ENCODE results near the gene ZNF646.

The ZNF646 gene

DNA sequence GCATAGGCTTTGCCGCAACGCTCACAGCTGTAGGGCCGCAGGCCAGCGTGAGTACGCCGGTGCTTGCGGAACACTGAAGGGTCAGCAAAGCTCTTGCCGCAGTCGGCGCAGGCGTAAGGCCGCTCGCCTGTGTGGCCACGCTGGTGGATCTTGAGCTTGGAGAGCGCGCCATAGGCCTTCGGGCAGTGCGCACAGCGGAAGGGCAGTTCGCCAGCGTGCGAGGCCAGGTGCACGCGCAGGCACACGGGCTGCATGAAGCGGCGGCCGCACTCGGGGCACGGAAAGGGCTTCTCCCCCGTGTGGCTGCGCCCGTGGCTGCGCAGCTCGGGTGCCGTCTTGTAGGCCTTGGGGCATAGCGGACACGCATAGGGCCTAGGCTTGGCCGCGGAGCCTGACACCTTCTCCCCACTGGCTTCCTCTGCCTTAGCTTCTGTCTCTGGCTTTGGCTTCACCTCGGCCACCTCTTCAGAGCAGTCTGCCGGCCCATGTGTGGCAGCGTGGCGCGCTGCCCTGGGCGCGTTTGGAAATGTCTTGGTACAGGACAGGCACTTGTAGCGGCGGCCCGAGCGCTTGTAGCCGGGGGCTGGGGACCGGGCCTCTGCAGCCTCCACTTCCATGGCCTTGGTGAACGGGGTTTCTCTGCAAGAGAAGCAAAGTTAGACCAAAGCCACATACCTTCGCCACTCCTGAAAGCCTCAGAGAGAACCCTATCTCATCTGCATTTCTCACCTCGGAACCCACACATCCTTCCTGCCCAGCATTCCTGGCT lies 10.2 kb upstream of the ZNF646 start:
- no peak for FAIRE-seq

DNA sequence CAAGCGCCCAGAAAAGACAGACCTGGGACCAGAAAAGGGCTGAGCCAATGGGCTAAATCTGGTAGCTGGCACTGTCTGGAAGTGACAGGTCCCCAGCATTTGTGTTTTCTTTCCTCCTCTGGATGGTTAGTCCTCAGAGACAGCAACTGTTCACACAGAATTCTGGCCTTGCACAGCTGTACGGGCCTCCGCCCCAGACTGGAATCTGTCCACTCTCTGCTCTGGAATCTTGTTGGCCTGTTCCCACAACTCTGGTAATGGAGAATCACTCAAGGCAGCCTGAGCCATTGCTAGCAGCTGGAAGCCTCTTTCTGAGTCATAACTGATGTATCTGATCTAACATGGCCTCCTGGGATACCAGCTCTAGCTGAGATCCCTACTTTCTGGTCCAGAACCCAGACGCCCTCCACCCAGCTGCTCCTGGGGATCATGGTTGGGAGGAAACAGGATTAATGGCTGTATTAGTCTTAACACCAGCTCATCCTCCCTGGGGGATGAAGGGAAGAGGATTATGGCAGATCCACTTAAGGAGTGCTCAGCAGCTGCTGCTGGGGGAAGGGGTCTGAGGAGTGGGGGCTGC lies 9.2 kb upstream of the ZNF646 start:
- no peak for FAIRE-seq

DNA sequence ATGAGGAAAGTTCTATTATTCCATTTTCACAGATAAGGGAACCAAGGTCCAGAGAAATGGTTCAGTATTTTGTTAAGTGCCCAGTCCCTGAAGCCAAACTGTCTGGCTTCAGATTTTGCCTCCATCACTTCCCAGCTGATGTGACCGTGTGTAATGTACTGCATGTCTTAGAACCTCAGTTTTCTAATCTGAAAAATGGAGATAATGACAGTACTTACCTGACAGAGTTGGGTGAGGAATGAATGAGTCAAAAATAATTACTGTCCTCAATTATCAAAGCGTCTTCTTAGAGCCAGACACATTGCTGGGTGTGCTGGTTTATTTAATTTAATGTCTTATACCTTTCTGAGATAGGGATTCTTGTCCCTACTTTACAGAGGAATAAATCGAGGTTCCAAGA lies 6.9 kb upstream of the ZNF646 start:
- FAIRE-seq = no peak

DNA sequence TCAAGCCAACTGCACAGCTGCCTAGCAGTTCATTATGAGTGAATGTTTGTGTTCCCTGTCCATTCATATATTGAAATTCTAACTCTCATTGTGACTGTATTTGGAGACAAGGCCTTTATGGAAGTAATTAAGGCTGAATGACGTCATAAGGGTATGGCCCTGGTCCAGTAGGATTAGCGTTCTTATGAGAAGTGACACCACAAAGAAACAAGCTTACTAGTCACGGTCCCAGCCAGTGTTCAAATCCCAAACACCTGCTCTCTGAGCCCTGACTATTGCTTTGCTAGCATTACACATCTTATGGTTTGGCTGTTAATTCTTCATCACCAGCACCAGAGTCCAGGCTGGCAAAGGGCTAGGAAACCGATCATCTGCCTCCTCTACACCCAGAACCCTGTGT lies 2.4 kb upstream of the ZNF646 start:
- no peak for FAIRE-seq

DNA sequence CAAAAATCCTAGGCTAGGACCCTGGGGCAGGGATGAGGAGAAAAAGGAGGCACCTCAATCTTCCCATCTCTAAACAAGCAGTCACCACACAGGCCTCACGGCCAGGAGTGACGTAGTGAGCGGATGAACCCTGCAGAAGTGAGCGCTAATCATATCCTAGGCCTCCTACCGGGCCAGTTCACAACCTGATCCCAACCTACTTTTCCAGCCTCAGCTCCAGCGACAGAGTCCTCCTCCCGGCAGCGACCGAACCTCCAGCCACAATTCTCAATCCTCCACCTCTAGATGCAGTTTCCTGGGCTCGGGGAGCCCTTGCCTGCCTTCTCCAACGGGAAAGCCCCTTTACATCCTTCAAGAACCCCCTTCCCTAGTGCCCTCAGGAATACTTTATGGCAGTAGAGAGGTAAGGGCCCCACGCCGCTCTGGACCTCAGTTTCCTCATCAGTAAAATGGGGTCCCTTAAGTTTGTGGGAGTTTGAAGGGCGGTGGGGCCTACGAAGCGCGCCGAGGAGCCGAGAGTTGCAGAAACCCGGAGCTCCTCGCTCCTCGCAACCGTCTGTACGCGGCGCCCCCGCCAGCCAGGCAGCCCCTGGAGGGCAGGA lies 1.6 kb upstream of the ZNF646 start:
- FAIRE-seq = no peak

DNA sequence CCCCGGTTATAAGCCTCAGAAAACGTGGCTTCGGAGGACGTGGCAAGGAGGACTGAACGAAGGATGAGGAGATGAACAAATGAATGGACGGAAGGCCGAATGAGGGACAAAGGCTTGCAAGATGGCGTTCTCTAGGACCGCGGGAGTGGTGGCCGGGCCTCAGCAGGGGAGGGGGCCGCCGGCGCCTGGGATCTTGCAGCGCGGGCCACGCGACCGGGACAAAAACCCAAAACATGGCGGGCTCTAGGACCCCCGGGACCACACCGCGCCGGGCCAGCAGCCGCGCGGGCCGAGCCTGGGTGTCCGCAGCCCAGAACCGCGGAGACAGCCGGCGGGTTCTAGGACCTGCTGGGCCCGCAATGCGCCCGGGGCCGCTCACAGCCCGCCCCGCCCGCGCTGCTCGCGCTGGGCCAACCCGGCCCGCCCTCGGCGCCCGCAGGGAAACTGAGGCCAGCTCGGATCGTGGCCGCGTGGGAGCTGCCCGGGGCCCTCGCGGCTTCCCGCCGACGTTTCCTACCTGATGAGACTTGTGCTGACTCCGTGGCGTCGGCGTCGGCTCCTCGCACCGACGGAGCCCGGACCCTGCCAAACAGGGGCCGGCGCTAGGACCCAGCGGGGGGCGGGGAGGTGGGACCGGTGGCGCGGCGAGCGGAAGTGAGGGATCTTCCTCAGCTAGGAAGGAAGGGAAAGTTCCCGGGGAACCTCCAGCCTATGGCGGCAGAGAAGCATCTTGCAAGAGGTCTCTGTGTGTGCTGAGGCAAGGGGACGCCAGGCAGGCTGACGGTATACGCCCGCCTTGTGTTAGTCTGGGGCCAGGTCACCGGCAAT lies 866 bp upstream of the ZNF646 start:
- FAIRE-seq = no peak

DNA sequence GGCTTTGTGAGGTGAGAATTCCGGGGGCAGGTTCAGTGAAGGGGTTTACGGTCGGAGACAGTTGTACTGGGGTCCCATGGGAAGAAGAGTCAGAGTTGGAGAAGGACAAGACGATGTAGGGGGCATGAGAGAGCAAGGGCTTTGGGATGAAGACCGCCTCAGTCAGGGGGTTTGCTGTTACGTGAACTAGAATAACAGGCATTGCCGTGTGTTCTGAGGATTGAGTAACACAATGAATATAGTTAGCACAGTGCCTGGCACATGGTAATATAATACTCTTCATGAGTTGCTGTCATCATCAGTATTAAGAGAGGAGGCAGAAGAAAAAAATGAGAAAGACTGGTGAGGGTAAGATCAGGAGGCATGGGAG lies 577 bp downstream of the ZNF646 start:
- FAIRE-seq = no peak

DNA sequence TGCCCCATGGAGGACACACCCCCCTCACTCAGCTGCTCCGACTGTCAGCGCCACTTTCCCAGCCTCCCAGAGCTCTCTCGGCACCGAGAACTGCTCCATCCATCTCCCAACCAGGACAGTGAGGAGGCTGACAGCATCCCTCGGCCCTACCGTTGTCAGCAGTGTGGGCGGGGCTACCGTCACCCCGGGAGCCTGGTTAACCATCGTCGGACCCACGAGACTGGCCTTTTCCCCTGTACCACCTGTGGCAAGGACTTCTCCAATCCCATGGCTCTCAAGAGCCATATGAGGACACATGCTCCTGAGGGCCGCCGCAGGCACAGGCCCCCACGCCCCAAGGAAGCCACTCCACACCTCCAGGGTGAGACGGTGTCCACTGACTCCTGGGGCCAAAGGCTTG lies 2.1 kb downstream of the ZNF646 start:
- FAIRE-seq = no peak

DNA sequence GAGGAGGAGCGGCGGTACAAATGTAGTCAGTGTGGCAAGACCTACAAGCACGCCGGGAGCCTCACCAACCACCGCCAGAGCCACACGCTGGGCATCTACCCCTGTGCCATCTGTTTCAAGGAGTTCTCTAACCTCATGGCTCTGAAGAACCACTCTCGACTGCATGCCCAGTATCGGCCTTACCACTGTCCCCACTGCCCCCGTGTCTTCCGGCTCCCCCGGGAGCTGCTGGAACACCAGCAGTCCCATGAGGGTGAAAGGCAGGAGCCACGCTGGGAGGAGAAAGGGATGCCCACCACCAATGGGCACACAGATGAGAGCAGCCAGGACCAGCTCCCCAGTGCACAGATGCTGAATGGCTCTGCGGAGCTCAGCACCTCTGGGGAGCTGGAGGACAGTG lies 2.8 kb downstream of the ZNF646 start:
- FAIRE-seq = no peak

DNA sequence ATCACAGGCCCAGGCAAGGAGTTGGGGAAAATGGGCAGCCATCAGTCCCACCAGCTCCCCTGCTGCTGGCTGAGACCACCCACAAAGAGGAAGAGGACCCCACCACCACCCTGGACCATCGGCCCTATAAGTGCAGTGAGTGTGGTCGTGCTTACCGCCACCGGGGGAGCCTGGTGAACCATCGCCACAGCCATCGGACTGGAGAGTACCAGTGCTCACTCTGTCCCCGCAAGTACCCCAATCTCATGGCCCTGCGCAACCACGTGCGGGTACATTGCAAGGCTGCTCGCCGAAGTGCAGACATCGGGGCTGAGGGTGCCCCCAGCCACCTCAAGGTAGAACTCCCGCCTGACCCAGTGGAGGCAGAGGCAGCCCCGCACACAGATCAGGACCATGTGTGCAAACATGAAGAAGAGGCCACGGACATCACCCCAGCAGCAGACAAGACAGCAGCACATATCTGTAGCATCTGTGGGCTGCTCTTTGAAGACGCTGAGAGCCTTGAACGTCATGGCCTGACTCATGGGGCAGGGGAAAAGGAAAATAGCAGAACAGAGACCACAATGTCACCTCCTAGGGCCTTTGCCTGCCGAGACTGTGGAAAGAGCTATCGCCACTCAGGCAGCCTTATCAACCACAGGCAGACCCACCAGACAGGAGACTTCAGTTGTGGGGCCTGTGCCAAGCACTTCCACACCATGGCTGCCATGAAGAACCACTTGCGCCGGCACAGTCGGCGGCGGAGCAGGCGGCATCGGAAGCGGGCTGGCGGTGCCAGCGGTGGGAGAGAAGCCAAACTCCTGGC lies 3.6 kb downstream of the ZNF646 start:
- FAIRE-seq = no peak

DNA sequence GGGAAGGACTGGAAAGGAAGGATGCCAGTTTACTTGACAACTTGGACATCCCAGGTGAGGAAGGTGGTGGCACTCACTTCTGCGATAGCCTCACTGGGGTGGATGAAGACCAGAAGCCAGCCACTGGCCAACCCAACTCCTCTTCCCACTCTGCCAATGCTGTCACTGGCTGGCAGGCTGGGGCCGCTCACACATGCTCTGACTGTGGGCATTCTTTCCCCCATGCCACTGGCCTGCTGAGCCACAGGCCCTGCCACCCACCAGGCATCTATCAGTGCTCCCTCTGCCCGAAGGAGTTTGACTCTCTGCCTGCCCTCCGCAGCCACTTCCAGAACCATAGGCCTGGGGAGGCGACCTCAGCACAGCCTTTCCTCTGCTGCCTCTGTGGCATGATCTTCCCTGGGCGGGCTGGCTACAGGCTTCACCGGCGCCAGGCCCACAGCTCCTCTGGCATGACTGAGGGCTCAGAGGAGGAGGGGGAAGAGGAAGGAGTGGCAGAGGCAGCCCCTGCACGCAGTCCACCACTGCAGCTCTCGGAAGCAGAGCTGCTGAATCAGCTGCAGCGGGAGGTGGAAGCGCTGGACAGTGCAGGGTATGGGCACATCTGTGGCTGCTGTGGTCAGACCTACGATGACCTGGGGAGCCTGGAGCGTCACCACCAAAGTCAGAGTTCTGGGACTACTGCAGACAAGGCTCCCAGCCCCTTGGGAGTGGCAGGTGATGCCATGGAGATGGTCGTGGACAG lies 4.5 kb downstream of the ZNF646 start:
- no peak for FAIRE-seq

DNA sequence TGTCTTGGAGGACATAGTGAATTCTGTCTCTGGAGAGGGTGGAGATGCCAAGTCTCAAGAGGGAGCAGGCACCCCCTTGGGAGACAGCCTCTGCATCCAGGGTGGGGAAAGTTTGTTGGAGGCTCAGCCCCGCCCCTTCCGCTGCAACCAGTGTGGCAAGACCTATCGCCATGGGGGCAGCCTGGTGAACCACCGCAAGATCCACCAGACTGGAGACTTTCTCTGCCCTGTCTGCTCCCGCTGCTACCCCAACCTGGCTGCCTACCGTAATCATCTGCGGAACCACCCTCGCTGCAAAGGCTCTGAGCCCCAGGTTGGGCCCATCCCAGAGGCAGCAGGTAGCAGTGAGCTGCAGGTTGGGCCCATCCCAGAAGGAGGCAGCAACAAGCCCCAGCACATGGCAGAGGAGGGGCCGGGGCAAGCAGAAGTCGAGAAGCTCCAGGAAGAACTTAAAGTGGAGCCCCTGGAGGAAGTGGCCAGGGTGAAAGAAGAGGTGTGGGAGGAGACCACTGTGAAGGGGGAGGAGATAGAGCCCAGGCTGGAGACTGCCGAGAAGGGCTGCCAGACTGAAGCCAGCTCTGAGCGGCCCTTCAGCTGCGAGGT lies 5.2 kb downstream of the ZNF646 start:
- no peak for FAIRE-seq

DNA sequence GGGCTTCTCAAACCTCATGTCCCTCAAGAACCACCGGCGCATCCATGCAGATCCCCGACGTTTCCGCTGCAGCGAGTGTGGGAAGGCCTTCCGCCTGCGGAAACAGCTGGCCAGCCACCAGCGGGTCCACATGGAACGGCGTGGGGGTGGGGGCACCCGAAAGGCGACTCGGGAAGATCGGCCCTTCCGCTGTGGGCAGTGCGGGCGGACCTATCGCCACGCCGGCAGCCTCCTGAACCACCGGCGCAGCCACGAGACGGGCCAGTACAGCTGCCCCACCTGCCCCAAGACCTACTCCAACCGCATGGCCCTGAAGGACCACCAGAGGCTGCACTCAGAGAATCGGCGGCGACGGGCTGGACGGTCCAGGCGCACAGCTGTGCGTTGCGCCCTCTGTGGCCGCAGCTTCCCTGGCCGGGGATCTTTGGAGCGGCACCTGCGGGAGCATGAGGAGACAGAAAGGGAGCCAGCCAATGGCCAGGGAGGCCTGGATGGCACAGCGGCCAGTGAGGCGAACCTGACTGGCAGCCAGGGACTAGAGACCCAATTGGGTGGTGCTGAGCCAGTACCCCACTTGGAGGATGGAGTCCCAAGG lies 5.9 kb downstream of the ZNF646 start:
- no peak for FAIRE-seq

DNA sequence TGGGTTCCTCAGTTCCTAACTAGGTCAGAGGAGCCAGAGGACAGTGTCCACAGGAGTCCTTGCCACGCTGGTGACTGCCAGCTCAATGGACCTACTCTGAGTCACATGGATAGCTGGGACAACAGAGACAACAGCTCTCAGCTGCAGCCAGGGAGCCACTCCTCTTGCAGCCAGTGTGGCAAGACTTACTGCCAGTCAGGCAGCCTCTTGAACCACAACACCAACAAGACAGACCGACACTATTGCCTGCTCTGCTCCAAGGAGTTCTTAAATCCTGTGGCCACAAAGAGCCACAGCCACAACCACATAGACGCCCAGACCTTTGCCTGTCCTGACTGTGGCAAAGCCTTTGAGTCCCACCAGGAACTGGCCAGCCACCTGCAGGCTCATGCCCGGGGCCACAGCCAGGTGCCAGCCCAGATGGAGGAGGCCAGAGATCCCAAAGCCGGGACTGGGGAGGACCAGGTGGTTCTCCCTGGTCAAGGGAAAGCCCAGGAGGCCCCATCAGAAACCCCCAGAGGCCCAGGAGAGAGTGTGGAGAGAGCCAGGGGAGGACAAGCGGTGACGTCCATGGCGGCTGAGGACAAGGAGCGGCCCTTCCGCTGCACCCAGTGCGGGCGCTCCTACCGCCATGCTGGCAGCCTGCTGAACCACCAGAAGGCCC lies 6.7 kb downstream of the ZNF646 start:
- FAIRE-seq = no peak

DNA sequence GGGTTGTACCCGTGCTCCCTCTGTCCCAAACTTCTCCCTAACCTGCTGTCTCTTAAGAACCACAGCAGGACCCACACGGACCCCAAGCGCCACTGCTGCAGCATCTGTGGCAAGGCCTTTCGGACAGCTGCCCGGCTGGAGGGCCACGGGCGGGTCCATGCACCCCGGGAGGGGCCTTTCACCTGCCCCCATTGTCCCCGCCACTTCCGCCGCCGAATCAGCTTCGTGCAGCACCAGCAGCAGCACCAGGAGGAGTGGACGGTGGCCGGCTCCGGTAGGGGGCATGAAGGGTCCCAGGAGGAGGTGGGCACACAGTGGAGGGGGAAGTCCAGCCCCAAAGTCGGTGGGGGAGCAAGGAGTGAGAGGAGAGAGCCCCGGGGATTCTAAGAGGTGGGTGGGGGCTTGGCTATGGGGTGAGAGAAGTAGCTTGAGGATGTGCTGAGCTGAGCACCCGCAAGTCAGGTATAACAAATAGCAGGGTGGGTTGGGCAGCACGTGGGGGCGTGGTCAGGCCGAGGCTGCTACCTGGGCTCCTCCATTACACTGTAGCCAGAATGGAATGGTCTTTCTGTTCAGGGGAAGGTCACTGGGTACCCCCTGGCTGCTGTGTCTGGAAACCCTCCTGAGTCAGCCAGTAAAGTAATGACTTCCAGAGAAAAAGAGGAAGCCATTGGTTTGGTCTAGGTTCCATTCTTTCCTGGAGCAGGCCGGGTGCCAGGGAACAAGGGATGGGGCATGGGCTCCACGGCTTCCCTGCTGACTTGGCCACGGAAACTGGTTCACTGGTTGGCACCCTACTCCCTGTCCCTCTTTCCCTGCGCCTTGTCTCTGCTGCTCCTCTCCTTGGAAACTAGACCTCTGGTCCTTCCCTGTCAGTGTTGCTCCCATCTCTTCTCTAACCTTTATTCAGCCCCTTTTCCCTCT lies 7.5 kb downstream of the ZNF646 start:
- no peak for FAIRE-seq

DNA sequence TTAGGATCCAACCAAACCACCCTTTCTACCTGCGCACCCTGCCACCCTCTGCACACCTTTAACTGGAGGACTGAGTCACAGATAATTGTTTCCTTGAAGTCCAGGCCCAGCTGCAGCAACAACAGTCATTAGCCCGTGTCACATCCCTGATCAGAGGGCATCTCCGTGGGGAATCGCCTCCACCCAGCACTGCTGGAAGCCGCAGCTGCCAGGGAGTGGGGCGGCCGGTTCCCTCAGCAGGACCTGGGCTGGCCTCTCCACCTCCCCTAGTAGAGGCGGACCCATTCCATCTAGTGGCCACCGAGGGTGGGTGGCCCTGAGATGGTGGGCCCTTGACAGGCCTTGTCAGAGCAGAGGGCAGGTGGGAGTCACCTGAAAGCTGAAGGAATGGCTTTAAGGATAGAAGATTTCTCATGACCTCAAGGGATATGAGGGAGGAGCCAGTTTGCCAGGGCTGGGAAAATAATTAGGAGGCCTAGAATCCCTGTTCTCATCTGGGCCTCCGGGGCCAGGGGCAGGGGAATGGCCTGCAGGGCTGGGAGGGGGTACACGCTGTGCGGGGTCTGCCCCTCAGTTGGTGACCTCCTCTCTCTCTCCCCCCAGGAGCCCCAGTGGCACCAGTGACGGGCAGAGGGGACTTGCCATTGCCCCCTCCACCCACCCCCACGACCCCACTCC lies 8.3 kb downstream of the ZNF646 start:
- FAIRE-seq = no peak

DNA sequence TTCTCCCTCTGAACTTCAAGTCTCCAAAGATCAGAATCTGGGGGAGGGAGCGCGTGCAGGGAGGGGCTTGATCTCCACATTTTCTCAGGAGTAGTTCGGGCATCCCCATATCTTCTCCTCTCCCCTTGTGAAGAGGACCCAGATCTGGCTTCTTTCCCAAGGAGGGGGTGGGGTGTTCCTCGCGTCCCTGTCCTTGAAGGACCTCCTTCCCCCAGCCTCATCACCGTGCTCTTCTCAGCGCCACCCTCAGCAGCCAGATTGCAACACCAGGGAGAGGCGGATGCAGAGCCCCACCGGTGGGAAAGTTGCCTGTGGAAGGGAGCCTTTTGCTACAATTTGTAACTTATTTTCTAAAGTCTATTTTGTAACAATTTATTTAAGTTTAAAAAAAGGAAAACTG lies 8.9 kb downstream of the ZNF646 start:
- FAIRE-seq = no peak

DNA sequence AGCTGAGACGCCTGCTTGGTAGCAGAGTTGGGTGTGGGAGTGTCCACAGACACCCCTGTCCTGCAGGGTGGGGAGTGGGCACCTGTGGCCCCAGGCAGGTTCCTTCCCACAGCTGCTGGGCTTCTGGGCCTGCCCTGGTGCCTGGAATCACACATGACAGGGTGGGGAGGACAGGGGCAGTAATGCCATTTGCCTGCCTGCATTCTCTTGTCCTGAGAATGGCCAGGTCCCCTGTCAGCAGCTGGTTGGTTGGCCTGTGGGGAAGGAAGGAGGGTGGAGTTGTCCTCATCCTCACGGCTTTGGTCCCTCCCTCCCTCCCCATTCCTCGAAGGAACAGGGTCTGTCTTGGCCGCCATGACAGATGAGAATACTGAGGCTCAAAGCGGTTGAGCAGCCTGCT lies 9.3 kb downstream of the ZNF646 start:
- FAIRE-seq = no peak

DNA sequence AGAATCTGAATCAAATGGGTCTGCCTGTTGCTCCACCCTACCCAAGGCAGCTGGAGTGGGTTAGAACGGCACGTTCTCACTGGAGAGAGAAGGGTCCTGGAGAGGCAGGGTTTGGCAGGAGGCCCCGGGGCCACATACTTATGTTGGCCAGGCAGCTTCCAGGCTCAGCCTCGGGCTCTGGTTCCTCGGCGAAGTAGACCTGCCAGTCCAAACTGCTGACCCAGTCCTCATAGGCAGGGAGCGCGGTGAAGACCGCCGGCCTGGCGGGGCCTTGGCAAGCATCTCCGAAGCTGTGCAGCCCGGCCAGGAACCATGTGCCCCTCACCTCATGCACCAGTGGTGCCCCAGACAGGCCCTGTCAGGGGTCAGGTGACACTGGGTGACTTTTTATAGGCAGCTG lies 9.8 kb downstream of the ZNF646 start:
- FAIRE-seq = no peak
